NCI-H524 (cell line): ENCODE measurements around the gene TRAPPC2.

ENCODE experiments used
- DNase-seq, 2 experiments: peaks; one replicate each; lab custom pipeline; 2025; lab: John Stamatoyannopoulos, UW

The TRAPPC2 gene

DNA sequence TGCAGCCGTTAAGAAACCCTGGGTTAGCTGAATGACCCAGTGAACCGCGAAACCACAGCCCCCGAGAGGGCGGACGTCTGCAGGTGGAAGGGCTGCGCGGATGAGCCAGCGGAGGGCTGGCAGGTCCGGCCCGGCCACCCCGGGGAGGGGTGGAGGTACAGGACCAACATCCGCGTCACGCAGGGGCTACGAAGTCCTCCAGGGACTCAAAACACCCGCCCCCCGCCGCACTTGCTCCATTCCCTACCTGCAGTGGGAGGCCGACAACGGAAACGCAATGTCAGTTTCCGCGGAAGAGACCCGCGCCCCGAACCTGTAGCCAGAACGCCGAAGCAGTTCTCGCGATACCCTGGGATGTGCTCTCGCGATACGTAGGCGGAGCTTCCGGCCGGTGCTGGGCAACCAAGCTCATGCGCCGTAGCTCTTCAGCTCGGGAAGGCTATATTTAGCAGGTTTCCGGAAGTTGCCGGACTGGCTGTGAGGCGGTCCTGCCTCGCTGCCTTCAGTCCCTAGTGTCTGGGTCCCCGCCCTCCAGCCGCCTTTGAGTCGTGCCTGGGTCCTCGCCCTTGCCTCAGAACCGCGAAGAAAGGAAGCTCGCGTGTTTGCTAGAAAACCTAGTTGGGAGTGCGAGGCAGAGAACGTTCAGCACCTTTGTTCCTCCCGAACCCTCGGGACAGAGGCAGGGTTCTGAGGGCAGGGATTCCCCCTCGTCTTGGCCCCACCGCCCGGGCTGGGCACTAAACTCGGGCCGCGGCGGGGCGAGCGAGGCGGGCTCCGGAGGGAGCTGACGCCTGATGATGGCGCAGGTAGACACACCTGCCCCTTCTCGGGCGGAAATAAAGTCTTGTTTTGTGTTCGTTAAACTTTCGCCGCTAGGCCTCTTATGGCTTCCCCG, at the start of gene TRAPPC2, which contains the start of gene OFD1:
Gene TRAPPC2, minus strand, starts transcription at position 343 of the 895 bp plus-strand sequence. CDS start 14,657 bp downstream, outside the sequence.
Gene OFD1, plus strand, starts transcription at position 471 of the 895 bp plus-strand sequence. Its CDS starts 324 bp downstream, at position 795.
- DNase-seq: peak; percentile 93 to 97

DNA sequence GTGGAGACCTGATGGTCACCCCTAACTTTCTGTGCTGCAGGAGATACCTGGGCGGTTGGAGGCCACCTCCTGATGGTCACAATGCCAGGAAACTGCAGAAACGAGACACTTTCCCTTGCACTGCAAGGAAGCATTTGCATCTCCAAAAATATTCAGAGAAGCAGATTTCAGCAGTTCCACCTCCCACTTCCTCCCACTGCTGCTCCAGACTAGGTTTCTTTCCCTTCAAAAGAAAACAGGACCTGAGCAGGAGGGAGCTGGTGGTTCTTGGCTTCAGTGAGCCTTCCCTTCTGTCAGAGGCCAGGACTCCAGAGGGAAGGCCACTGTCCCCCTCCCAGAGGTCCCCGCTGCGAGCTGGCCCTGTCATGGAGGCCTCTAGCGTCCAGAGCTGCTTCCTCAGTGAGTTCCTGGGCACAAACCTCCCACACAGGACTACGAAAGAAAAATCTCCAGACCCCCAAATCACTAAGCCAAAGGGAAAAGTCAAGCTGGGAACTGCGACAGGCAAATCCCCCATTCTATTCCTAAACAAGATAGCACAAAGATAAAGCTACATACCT, 46.5 kb upstream of the TRAPPC2 start:
- no peak for DNase-seq

DNA sequence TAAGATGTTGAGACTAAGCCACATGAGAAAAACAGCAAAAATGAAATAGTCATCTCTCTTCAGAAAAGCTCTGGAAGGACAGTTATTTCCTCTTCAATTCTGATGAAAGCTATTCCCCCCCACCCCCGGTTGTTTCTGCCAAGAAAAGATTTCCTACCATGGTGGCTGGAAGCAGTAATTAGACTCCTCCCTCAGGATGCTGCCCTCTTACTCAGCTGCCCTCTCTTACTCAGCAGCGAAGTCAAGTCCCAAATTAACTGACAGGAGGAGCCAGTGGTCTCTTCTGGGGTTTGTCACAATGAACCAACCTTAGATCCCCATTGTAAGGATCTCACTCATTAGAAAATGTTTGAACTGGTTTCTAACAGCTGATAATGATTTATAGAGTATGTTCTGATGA, 44.5 kb upstream of the TRAPPC2 start:
- peak in 1 of 2 experiments; percentile 12 for DNase-seq

DNA sequence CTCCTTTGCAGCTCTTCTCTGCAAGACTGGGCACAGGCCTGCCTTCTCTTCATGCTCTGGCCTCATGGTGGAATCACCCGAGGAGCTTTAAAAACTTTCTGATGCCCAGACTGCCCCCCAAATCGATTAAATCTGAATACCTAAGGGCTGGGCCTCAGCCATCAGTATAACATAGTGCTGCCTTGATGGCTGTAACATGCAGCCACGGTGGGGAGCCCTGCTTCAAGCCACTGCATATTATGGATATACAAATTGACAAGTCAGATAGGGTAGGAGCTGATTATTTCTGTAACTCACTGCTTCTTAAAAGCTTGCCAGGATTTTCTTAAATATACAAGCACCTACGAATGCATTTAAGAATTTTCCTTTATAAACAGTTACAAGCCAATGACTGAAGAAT, 42.0 kb upstream of the TRAPPC2 start:
- no peak for DNase-seq

DNA sequence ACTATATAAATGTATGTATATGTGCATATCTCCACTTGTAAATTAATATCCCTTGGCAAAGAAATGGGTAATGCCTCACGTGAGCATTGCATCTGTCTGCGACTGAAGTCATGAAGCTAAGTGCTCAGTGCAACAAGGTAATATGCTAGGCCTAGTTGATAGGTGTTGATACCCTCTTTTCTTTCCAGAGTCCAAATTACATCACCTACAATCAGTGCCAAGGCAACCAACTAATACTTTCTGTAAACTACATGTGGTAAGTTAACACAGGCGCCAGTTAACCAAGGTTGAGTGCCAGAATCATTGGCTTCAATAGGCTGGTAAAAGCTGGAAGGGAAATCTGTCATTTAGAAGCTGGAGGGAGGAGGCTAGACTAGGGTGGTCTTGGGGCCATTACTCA, 41.4 kb upstream of the TRAPPC2 start:
- no peak for DNase-seq

GRCh38 chrX:13774696-13775095, 40.3 kb upstream of the TRAPPC2 start:
- peak; percentile 52 to 87 for DNase-seq

DNA sequence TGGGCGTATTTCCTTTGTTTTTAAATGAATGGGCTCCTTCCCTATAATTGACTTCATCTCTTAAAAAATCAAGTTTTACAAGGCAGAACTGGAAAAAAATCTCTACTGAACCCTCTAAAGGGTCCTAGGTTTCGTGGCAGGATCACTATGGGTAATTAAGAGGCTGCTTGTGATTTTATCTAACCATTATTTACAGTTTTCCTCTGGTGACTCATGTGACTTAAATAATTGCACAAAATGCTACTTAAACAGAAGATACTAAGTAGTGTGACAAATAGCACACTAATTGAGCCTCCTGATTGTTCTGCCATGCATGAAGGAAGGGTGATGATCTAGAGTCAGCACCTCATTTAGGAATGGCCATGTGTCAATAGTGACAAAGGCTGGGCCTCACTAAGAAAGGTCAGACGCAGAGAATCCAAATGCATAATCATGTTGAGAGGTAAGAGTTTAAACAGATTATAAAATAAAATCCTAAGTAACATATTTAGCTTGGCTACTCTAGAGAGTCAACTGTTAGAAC, 35.7 kb upstream of the TRAPPC2 start:
- DNase-seq: no peak

DNA sequence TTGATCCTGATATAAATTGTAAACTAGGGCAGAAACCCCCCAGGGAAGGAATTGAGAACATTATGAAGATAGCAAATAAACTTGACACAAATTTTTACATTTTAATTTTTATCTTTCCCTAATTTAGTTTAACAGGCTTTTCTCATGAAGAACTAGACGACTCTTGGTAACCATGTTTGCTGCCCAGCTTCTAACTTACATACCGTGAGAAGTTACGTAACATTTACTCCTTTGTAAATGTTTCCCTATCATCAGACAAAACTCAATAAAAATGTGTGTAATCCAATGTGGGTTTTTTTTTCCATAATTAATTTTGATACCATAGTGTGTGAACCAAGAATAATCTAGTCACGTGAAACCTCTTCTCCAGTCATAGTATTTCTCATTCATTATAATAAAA, 34.5 kb upstream of the TRAPPC2 start:
- no peak for DNase-seq

- peak; percentile 35 to 72 for DNase-seq
Observed at GRCh38 chrX:13764765-13765164, 30.3 kb upstream of the TRAPPC2 start.

GRCh38 chrX:13764281-13764680, 29.9 kb upstream of the TRAPPC2 start:
- no peak for DNase-seq

DNA sequence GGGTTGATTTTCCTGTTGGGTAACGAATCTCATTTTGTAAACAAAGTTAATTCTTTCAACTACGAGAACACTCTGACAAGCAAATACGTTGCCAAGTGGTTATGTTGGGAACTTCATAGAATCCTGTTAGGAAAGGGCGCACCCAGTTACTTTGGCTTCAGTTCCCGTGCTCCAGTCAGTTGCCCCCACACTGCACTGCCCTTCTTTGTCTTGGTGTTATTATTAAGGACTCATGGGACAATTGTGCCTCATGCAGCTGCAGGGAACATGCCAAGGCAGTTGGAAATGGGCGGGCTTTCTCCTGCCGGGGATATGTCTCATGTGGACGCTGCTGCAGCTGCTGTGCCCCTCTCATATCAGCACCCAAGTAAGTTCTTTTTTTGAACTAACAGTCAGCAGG, 29.1 kb upstream of the TRAPPC2 start:
- DNase-seq: no peak

DNA sequence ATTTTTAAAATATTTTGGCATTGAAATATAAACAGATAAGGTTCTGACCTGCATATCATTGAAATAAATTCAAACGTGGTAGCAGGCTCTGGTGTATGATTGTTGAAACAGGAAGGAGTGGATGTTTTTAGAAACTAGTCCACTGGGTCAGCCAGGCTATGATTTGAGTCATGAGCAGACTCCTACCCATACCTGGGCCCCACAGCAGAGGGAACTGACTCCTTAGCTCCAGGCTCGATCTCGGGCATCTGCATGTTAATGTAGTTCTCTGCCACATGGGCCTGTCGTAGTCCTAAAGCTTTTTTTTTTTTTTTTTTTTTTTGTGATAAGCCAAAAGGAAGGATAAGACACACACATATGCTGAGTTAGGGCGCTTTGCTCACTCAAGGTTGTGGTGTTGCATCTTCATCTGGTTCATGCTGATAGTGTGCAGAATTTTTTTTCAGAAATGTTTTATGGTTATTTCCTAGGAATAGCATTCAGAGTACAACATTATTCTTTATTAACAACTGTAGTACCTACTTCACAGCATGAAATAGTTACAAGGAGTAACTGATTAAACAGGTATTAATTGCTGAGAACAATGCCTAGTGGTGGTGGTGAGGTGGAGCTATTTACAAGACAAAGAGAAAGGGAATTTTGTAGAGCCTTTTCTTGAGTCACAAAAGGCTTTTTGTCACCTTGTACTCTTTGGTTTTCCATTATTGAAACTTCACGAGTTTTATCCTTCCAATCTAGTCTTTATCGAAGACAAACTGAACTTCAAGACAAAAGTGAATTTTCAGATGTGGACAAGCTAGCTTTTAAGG, 27.4 kb upstream of the TRAPPC2 start:
- no peak for DNase-seq

- DNase-seq: no peak
Observed at GRCh38 chrX:13760426-13760825, 26.0 kb upstream of the TRAPPC2 start.

- no peak for DNase-seq
Observed at GRCh38 chrX:13759152-13759718, 24.8 kb upstream of the TRAPPC2 start.

DNA sequence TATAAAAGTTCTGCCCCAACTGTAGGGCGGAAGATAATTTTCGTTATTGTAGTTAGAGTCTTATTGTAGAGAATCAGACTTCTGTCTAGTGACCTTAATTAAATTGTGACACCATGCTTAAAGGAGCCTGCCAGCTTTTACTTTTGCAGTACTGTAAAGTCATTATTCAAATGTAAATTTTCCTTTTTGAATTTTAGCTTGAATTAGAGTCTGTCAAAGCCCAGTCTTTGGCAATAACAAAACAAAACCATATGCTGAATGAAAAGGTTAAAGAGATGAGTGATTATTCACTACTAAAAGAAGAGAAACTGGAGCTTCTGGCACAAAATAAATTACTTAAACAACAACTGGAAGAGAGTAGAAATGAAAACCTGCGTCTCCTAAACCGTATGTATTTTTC, 22.0 kb upstream of the TRAPPC2 start:
- DNase-seq: no peak

- DNase-seq: no peak
Observed at GRCh38 chrX:13755254-13755653, 20.8 kb upstream of the TRAPPC2 start.

GRCh38 chrX:13754765-13755164, 20.3 kb upstream of the TRAPPC2 start:
- DNase-seq: no peak

GRCh38 chrX:13752646-13753045, 18.2 kb upstream of the TRAPPC2 start:
- DNase-seq: peak; percentile 40 to 74

GRCh38 chrX:13752141-13752540, 17.7 kb upstream of the TRAPPC2 start:
- DNase-seq: no peak

- no peak for DNase-seq
Observed at GRCh38 chrX:13750812-13751211, 16.4 kb upstream of the TRAPPC2 start.

GRCh38 chrX:13750204-13750603, 15.8 kb upstream of the TRAPPC2 start:
- peak; percentile 41 to 60 for DNase-seq

DNA sequence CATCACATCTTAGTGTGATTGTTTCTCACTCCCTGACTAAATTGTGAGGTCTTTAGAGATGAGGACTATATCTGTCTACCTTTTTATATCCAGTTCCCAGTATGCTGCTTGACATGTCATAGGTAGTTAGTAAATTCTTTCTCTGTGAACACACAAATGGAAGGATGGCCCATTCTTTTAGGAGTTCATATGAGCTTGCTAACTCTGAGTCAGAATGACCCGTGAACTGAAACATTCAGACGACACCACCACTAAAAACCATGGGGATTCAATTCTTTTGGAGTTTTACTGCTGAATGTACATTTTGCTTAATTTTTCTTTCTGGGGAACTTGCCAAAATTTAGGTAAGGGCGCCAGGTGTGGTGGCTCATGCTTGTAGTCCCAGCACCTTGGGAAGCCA, 14.1 kb upstream of the TRAPPC2 start:
- no peak for DNase-seq
